Measurements from ENCODE around the gene CCDC6. TPM values are rescaled to one million over a fixed set of nuclear protein-coding genes. Genes with fewer than 3 reads are reported as not detected.
"Not testable (repeated sequence)": the region's sequence is repeated elsewhere in the genome, so short reads cannot be mapped to it uniquely, and the experiment has no call there.

The CCDC6 gene
- total RNA-seq, 3 donors from 2014 or later (not counting 1 experiment from before 2014, with no cell fraction given): 19.7 to 23.4 (median 20.8) TPM

DNA sequence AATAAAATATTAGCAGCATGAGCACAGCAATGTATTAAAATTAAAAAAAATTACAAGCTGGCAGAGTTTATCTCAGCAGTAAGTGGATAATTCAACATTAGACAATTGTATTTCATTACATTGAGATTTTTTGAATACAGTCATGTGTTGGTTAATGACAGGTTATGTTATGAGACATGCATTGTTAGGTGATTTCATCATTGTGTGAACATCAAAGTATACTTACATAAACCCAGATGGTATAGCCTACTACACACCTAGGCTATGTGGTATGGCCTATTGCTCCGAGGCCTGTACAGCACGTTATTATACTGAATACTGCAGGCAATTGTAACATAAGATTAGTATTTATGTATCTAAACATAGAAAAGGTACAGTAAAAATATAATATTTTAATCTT lies 29.7 kb downstream of the CCDC6 start:
- no peaks in the 10 kb centered on the region for H3K36me3 Mint-ChIP-seq
- no peaks in the 10 kb centered on the region for H3K36me3 ChIP-seq (ENCODE audit: control insufficient read depth, insufficient read depth, low read length)
- no peaks in the 10 kb centered on the region for H3K27me3 Mint-ChIP-seq (ENCODE audit: low read depth in 2 of 2)
- H3K4me3 Mint-ChIP-seq: no peak overlapping the region
- no peaks in the 10 kb centered on the region for H3K9me3 Mint-ChIP-seq
- peaks cover 67 to 79% of the 10 kb centered on the region in 2 donors for H3K4me1 Mint-ChIP-seq
- DNase-seq: no peak
- H3K9me3 ChIP-seq (ENCODE audit: control insufficient read depth, insufficient read depth, low read length): no peaks in the 10 kb centered on the region
- no peak overlapping the region for H3K27ac ChIP-seq (ENCODE audit: low read length)
- H3K4me1 ChIP-seq (ENCODE audit: control insufficient read depth, insufficient read depth, low read length): peaks cover 17% of the 10 kb centered on the region
- H3K27me3 ChIP-seq (ENCODE audit: control insufficient read depth, insufficient read depth, low read length): no peaks in the 10 kb centered on the region
- no peak for ATAC-seq
- intact Hi-C loops (cut with micrococcal nuclease): no loop called here
- no CpG with 5 or more reads among the region's 2 CpGs for WGBS (ENCODE audit: insufficient coverage)
- no peak overlapping the region for H3K4me3 ChIP-seq (ENCODE audit: low read length)
- TF ChIP-seq, protein P1, sequence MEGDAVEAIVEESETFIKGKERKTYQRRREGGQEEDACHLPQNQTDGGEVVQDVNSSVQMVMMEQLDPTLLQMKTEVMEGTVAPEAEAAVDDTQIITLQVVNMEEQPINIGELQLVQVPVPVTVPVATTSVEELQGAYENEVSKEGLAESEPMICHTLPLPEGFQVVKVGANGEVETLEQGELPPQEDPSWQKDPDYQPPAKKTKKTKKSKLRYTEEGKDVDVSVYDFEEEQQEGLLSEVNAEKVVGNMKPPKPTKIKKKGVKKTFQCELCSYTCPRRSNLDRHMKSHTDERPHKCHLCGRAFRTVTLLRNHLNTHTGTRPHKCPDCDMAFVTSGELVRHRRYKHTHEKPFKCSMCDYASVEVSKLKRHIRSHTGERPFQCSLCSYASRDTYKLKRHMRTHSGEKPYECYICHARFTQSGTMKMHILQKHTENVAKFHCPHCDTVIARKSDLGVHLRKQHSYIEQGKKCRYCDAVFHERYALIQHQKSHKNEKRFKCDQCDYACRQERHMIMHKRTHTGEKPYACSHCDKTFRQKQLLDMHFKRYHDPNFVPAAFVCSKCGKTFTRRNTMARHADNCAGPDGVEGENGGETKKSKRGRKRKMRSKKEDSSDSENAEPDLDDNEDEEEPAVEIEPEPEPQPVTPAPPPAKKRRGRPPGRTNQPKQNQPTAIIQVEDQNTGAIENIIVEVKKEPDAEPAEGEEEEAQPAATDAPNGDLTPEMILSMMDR (IDR thresholded peaks at IDR 0.05): no peak
- H3K27ac Mint-ChIP-seq: no peak overlapping the region

- H3K9me3 Mint-ChIP-seq; H3K27me3 ChIP-seq (ENCODE audit: control insufficient read depth, insufficient read depth, low read length); H3K27ac Mint-ChIP-seq; H3K9me3 ChIP-seq (ENCODE audit: control insufficient read depth, insufficient read depth, low read length); H3K36me3 ChIP-seq (ENCODE audit: control insufficient read depth, insufficient read depth, low read length); H3K27ac ChIP-seq (ENCODE audit: low read length); ATAC-seq; intact Hi-C loops (cut with micrococcal nuclease); H3K27me3 Mint-ChIP-seq (ENCODE audit: low read depth in 2 of 2); H3K4me3 Mint-ChIP-seq; DNase-seq; H3K4me3 ChIP-seq (ENCODE audit: low read length); H3K36me3 Mint-ChIP-seq: not testable (repeated sequence)
- H3K4me1 ChIP-seq (ENCODE audit: control insufficient read depth, insufficient read depth, low read length): peaks cover 12% of the 10 kb centered on the region
- 73% methylated on average over 8 of the region's 9 CpGs for WGBS (ENCODE audit: insufficient coverage)
- H3K4me1 Mint-ChIP-seq: peaks cover 62 to 74% of the 10 kb centered on the region in 2 donors
Measured at GRCh38 chr10:59876208-59876607, 30.1 kb downstream of the CCDC6 start.

DNA sequence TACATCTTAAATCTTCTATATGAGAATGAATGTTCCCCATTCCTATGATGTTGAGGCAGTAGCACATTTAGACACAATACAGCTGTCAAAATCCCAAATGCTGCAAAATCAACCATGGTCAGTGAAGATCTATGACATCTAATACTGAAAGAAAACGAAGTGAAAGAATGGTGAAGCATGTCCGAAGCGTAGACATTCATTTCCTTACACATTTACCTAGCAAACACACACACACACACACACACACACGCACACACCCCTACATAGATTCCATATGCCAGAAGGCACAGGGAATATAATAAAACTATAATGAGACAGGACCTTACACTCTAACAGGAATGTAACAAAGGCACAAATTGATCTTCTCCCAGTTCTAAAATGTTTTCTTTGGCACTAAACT lies 32.5 kb downstream of the CCDC6 start:
- intact Hi-C loops (cut with micrococcal nuclease): no loop called here
- Mint-ChIP-seq H3K4me1 (peaks cover 56 to 70% of the 10 kb centered on the region in 2 donors), H3K36me3 (no peaks in the 10 kb centered on the region), H3K4me3 (no peak overlapping the region), H3K27me3 (ENCODE audit: low read depth in 2 of 2) (no peaks in the 10 kb centered on the region), H3K27ac (no peak overlapping the region), H3K9me3 (no peaks in the 10 kb centered on the region)
- H3K36me3 ChIP-seq (ENCODE audit: control insufficient read depth, insufficient read depth, low read length): no peaks in the 10 kb centered on the region
- H3K27me3 ChIP-seq (ENCODE audit: control insufficient read depth, insufficient read depth, low read length): no peaks in the 10 kb centered on the region
- no peak overlapping the region for H3K27ac ChIP-seq (ENCODE audit: low read length)
- WGBS (ENCODE audit: insufficient coverage): 59% methylated on average over 4 of the region's 4 CpGs
- TF ChIP-seq, protein P1 (IDR thresholded peaks at IDR 0.05): no peak
- ATAC-seq (no peak), DNase-seq (no peak)
- no peak overlapping the region for H3K4me3 ChIP-seq (ENCODE audit: low read length)
- no peaks in the 10 kb centered on the region for H3K4me1 ChIP-seq (ENCODE audit: control insufficient read depth, insufficient read depth, low read length)
- H3K9me3 ChIP-seq (ENCODE audit: control insufficient read depth, insufficient read depth, low read length): no peaks in the 10 kb centered on the region

DNA sequence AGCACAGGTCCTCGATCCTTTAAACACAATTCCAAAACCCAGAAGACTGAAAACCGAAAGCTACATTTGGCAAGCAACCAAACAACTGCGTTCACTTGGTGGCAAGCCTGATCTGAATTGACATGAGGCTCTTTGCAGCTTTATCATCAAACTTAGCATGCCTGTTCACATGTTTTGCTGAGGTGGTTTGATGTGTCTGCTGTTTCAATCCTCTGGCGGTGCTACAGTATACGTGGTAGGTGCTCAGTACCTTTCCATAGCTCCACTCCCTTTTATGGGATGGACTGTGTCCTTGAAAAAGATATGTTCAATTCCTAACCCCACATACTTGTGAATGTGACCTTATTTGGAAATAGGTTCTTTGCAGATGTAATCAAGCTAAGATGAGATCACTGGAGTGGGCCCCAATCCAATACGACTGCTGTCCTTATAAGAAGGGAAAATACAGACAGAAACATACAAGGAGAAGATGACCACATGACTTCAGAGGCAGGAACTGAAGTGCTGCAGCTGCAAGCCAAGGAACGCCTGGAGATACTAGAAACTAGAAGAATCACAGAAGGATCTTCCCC lies 33.4 kb downstream of the CCDC6 start:
- no peak overlapping the region for H3K27ac Mint-ChIP-seq
- no peaks in the 10 kb centered on the region for H3K4me1 ChIP-seq (ENCODE audit: control insufficient read depth, insufficient read depth, low read length)
- H3K27me3 ChIP-seq (ENCODE audit: control insufficient read depth, insufficient read depth, low read length): no peaks in the 10 kb centered on the region
- intact Hi-C loops (cut with micrococcal nuclease): no loop called here
- ATAC-seq (no peak), DNase-seq (peak in 1 of 2 donors; percentile 42)
- TF ChIP-seq, protein P1 (IDR thresholded peaks at IDR 0.05): no peak
- H3K4me1 Mint-ChIP-seq: peaks cover 55 to 68% of the 10 kb centered on the region in 2 donors
- no peaks in the 10 kb centered on the region for H3K9me3 Mint-ChIP-seq
- H3K27ac ChIP-seq (ENCODE audit: low read length): no peak overlapping the region
- H3K27me3 Mint-ChIP-seq (ENCODE audit: low read depth in 2 of 2): no peaks in the 10 kb centered on the region
- 75% methylated on average over 5 of the region's 7 CpGs for WGBS (ENCODE audit: insufficient coverage)
- H3K4me3 Mint-ChIP-seq: no peak overlapping the region
- no peaks in the 10 kb centered on the region for H3K36me3 Mint-ChIP-seq
- no peaks in the 10 kb centered on the region for H3K9me3 ChIP-seq (ENCODE audit: control insufficient read depth, insufficient read depth, low read length)
- no peaks in the 10 kb centered on the region for H3K36me3 ChIP-seq (ENCODE audit: control insufficient read depth, insufficient read depth, low read length)
- H3K4me3 ChIP-seq (ENCODE audit: low read length): no peak overlapping the region

Data from natural killer cell (primary cell).